ENCODE results near the gene CBX7.

CBX7 gene

GRCh38 chr22:39184586-39185577, 32.4 kb upstream of the CBX7 start:
- no peak for TF ChIP-seq CTCF (IDR thresholded peaks at IDR 0.05; ENCODE audit: low read depth, low read length)
- H3K36me3 ChIP-seq, result no peaks in the 10 kb centered on the region
- no peak overlapping the region for H3K4me3 ChIP-seq (ENCODE audit: low read depth, low read length)
- peaks cover 5% of the 10 kb centered on the region for H3K9me3 ChIP-seq (ENCODE audit: severe bottlenecking)
- H3K27me3 ChIP-seq (ENCODE audit: insufficient read depth, low read depth, severe bottlenecking), result no peaks in the 10 kb centered on the region
- no peak overlapping the region for H3K27ac ChIP-seq
- DNase-seq, result no peak

DNA sequence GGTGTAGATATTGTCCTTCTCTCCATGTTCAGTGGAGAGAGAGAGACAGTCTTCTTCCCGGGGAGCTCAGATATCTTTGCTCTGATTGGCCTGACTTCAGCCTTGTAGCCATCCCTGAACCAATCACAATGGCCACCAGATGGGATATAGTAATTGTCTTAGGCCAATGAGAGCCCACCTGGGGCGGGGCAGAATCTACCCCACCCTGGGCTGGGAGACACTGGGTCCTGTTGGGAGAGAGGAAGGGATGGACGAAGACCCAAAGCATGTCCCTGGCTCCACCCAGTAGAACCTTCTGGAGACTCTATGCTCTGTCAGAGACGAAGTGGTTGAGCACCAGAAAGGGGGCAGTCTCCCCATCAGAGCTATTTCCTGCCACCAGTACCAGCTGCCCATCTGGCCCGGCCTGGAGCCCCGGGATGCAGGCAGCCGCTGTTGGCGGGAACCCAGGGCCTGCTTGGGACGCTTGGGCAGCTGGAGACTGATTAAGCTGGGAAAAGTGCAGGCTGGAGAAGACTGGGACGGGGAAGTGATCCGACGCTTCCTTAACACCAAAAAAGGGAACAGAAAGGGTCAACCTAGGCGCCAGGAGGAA, 31.6 kb upstream of the CBX7 start:
- Histone ChIP-seq H3K4me3 (ENCODE audit: low read depth, low read length) (no peak overlapping the region), H3K9me3 (ENCODE audit: severe bottlenecking) (peaks cover 5% of the 10 kb centered on the region), H3K27me3 (ENCODE audit: insufficient read depth, low read depth, severe bottlenecking) (no peaks in the 10 kb centered on the region), H3K36me3 (no peaks in the 10 kb centered on the region), H3K27ac (no peak overlapping the region)
- TF ChIP-seq CTCF (IDR thresholded peaks at IDR 0.05; ENCODE audit: low read depth, low read length), result no peak
- no peak for DNase-seq

GRCh38 chr22:39182478-39183030, 30.1 kb upstream of the CBX7 start:
- no peak for DNase-seq
- Histone ChIP-seq H3K27ac (no peak overlapping the region; the same call in 1 of the 2 replicates), H3K36me3 (no peaks in the 10 kb centered on the region), H3K27me3 (ENCODE audit: insufficient read depth, low read depth, severe bottlenecking) (no peaks in the 10 kb centered on the region), H3K4me3 (ENCODE audit: low read depth, low read length) (no peak overlapping the region), H3K9me3 (ENCODE audit: severe bottlenecking) (peaks cover 5% of the 10 kb centered on the region)
- no peak for TF ChIP-seq CTCF (IDR thresholded peaks at IDR 0.05; ENCODE audit: low read depth, low read length)

DNA sequence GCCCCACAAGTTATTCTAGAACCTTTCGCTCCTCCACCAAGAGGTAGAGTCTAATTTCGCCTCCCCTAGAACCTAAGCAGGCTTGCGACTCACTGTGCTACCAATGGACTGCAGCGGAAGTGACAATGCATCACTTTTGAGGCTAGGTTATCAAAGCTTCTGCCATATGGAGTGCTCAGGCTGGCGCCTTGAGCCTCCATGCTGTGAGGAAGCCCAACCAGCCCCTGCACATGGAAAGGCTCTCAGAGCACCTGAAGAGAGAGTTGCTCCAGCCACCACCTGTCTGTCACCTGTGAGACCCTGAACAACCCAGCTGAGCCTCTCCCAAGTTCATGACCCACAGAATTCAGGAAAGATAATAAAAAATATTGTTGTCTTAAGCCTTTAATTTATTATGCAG, 29.3 kb upstream of the CBX7 start:
- TF ChIP-seq CTCF (IDR thresholded peaks at IDR 0.05; ENCODE audit: low read depth, low read length), result no peak
- H3K27ac ChIP-seq, result peak overlapping the region; percentile 91
- no peak for DNase-seq
- no peak overlapping the region for H3K4me3 ChIP-seq (ENCODE audit: low read depth, low read length)
- no peaks in the 10 kb centered on the region for H3K36me3 ChIP-seq
- H3K27me3 ChIP-seq (ENCODE audit: insufficient read depth, low read depth, severe bottlenecking), result no peaks in the 10 kb centered on the region
- H3K9me3 ChIP-seq (ENCODE audit: severe bottlenecking), result peaks cover 5% of the 10 kb centered on the region

GRCh38 chr22:39181356-39181755, 28.9 kb upstream of the CBX7 start:
- Histone ChIP-seq H3K36me3 (no peaks in the 10 kb centered on the region), H3K4me3 (ENCODE audit: low read depth, low read length) (no peak overlapping the region), H3K27ac (peak overlapping the region; percentile 91), H3K9me3 (ENCODE audit: severe bottlenecking) (peaks cover under 1% of the 10 kb centered on the region), H3K27me3 (ENCODE audit: insufficient read depth, low read depth, severe bottlenecking) (no peaks in the 10 kb centered on the region)
- no peak for DNase-seq
- no peak for TF ChIP-seq CTCF (IDR thresholded peaks at IDR 0.05; ENCODE audit: low read depth, low read length)

Data from WERI-Rb-1 (cell line).